ENCODE data around the gene CENPK. TPM values are rescaled to one million over a fixed set of nuclear protein-coding genes. Genes with fewer than 3 reads are reported as not detected.
A peak's percentile ranks its signal among the peaks of the same experiment; 100 is the strongest.

CENPK gene
- total RNA-seq, 1 experiment from 2014 or later = 56.4 TPM

GRCh38 chr5:65485405-65485804, 77.6 kb downstream of the CENPK start:
- Histone ChIP-seq H3K9me3 (no peaks in the 10 kb centered on the region), H3K36me3 (ENCODE audit: control insufficient read depth, insufficient read depth, low read length) (no peaks in the 10 kb centered on the region), H3K27me3 (replicated peaks; ENCODE audit: control insufficient read depth, insufficient read depth, low read length) (no peaks in the 10 kb centered on the region), H3K4me3 (ENCODE audit: low read depth, low read length) (no peak overlapping the region), H3K4me1 (peaks cover 5% of the 10 kb centered on the region)
- ChIA-PET POLR2A (no interaction called here), CTCF (no interaction called here)
- Mint-ChIP-seq H3K4me1 (ENCODE audit: low read depth, unreplicated experiment) (no peaks in the 10 kb centered on the region), H3K36me3 (ENCODE audit: insufficient read depth, unreplicated experiment) (no peaks in the 10 kb centered on the region), H3K9me3 (ENCODE audit: unreplicated experiment) (no peaks in the 10 kb centered on the region), H3K4me3 (ENCODE audit: unreplicated experiment) (no peak overlapping the region), H3K27ac (ENCODE audit: unreplicated experiment) (no peak overlapping the region), H3K27me3 (ENCODE audit: insufficient read depth, unreplicated experiment) (no peaks in the 10 kb centered on the region)
- no TSS peak for BruUV-seq (replicated peaks)
- intact Hi-C loops (cut with micrococcal nuclease; ENCODE audit: unreplicated experiment) = loop anchor here (10.0 kb wide), 2 partner anchors 411 to 451 kb away; no protein-coding TSS in a partner anchor
- no peak for TF ChIP-seq CTCF (IDR thresholded peaks at IDR 0.05; ENCODE audit: insufficient read depth in 1 of 2, low read depth in 1 of 2, low read length in 1 of 2, severe bottlenecking in 1 of 2, unreplicated experiment in 1 of 2)
- DNase-seq = no peak

GRCh38 chr5:65483546-65484346, 79.2 kb downstream of the CENPK start:
- CTCF ChIA-PET = interaction anchor here (0.6 to 2.5 kb wide), 10 partner anchors 93 to 888 kb away, joined by 3 to 17 read pairs (median 3); no protein-coding TSS in a partner anchor
- no peaks in the 10 kb centered on the region for H3K27me3 Mint-ChIP-seq (ENCODE audit: insufficient read depth, unreplicated experiment)

More at GRCh38 chr5:65483546-65484346, 79.2 kb downstream of the CENPK start:
- intact Hi-C loops (cut with micrococcal nuclease; ENCODE audit: unreplicated experiment) = loop anchor here (1.0 to 10.0 kb wide), 8 partner anchors 91 to 846 kb away; no protein-coding TSS in a partner anchor
- no peaks in the 10 kb centered on the region for H3K4me1 Mint-ChIP-seq (ENCODE audit: low read depth, unreplicated experiment)
- no peaks in the 10 kb centered on the region for H3K27me3 ChIP-seq (replicated peaks; ENCODE audit: control insufficient read depth, insufficient read depth, low read length)
- H3K4me3 Mint-ChIP-seq (ENCODE audit: unreplicated experiment) = no peak overlapping the region
- BruUV-seq (replicated peaks) = no TSS peak
- no peaks in the 10 kb centered on the region for H3K36me3 Mint-ChIP-seq (ENCODE audit: insufficient read depth, unreplicated experiment)
- POLR2A ChIA-PET = no interaction called here
- no peaks in the 10 kb centered on the region for H3K36me3 ChIP-seq (ENCODE audit: control insufficient read depth, insufficient read depth, low read length)
- DNase-seq = peak in 1 of 2 experiments; percentile 31
- no peaks in the 10 kb centered on the region for H3K9me3 Mint-ChIP-seq (ENCODE audit: unreplicated experiment)
- no peaks in the 10 kb centered on the region for H3K9me3 ChIP-seq
- H3K4me3 ChIP-seq (ENCODE audit: low read depth, low read length) = no peak overlapping the region
- TF ChIP-seq CTCF (IDR thresholded peaks at IDR 0.05; ENCODE audit: insufficient read depth in 1 of 2, low read depth in 1 of 2, low read length in 1 of 2, severe bottlenecking in 1 of 2, unreplicated experiment in 1 of 2) = peak; percentile 48 to 62
- H3K4me1 ChIP-seq = peaks cover 5% of the 10 kb centered on the region
- H3K27ac Mint-ChIP-seq (ENCODE audit: unreplicated experiment) = no peak overlapping the region
